ENCODE data around the gene NUP43.

DNA sequence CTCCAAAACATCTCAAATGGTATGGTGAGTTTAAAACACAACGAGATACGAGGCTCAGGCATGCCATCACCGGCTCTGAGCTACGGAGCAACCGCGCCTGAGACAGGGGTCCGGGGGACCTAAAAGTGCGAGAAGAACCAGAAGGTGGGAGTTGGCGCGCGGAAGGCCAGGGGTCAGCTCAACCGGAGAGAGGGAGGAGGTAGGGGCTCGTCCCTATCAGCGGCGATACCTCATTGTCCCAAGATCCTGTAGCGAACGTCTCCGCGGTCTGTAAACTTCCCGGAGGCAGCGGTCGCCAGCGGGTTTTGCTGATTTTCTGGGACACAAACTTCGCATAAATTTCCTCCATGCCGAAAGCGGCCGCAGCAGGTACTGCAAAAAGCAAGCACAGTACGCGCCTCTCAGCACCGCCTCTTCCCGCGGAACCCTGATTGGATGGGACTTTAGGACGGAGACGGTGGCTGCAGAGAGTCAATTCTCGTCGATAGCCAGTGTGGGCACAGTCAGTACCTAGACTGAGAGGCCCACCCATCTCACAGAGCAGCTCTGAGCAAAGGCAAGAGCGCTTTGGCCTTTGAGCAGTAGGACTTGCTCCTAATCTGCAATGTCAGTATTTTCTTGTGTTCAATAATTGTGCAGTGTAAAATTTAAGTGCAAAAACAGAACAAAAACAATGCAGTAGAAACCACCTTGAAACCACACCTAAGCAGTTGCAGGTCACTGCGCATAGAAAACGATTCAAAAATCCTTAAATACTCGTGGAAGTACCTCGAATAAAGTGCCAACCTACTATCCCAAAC, at the start of gene NUP43:
- no peak for TF ChIP-seq EZH2phosphoT487 (IDR thresholded peaks at IDR 0.05; ENCODE audit: borderline replicate concordance, low read length)
- TF ChIP-seq, protein P1, sequence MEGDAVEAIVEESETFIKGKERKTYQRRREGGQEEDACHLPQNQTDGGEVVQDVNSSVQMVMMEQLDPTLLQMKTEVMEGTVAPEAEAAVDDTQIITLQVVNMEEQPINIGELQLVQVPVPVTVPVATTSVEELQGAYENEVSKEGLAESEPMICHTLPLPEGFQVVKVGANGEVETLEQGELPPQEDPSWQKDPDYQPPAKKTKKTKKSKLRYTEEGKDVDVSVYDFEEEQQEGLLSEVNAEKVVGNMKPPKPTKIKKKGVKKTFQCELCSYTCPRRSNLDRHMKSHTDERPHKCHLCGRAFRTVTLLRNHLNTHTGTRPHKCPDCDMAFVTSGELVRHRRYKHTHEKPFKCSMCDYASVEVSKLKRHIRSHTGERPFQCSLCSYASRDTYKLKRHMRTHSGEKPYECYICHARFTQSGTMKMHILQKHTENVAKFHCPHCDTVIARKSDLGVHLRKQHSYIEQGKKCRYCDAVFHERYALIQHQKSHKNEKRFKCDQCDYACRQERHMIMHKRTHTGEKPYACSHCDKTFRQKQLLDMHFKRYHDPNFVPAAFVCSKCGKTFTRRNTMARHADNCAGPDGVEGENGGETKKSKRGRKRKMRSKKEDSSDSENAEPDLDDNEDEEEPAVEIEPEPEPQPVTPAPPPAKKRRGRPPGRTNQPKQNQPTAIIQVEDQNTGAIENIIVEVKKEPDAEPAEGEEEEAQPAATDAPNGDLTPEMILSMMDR (IDR thresholded peaks at IDR 0.05; ENCODE audit: low read depth, low read length, poor library complexity, severe bottlenecking) = peak; percentile 68

All from DOHH2 (cell line).